Caco-2 (cell line): ENCODE measurements around the gene ATG4C. TPM values are rescaled to one million over a fixed set of nuclear protein-coding genes. Genes with fewer than 3 reads are reported as not detected.

Experiments
- BruUV-seq: library from RNA; stranded (reverse); fragments of 400-500 nt; replicated peaks from 2 replicates; lab custom pipeline; 2021; lab: Mats Ljungman, UMichigan
- CTCF ChIA-PET: fragments of 300-600 bp; sonication (Branson Sonifier 250); formaldehyde crosslinking; loops from one replicate; lab custom pipeline; 2022; ENCODE audit warnings: antibody characterized with exemption; lab: Charles Lee
- POLR2A ChIA-PET: fragments of 300-600 bp; sonication (Branson Sonifier 250); formaldehyde crosslinking; loops from one replicate; lab custom pipeline; 2022; ENCODE audit warnings: antibody characterized with exemption; lab: Charles Lee
- DNase-seq, 2 experiments: peaks; one replicate each; pipeline versions ENCODE4 v3.0.0 to v3.0.0-alpha.2; 2020 to 2022
- H3K27me3 ChIP-seq: replicated peaks from 2 replicates; pipeline ENCODE4 v1.6.0; 2011; ENCODE audit warnings: low read length; ENCODE audit not compliant: control insufficient read depth, insufficient read depth
- H3K36me3 ChIP-seq: 2 replicates; pipeline ENCODE4 v1.5.1; 2011; ENCODE audit warnings: low read length; ENCODE audit not compliant: control insufficient read depth, insufficient read depth
- H3K4me1 ChIP-seq: fragments of 250-450 bp; sonication (Bioruptor Pico); 2 replicates; pipeline ENCODE4 v1.5.1; 2020; ENCODE audit warnings: mild to moderate bottlenecking
- H3K4me3 ChIP-seq: 2 replicates; pipeline ENCODE4 v1.5.1; 2011; ENCODE audit warnings: low read depth, mild to moderate bottlenecking, control low read depth, low read length
- H3K9me3 ChIP-seq: fragments of 250-450 bp; sonication (Bioruptor Pico); 2 replicates; pipeline ENCODE4 v1.5.1; 2020; ENCODE audit warnings: mild to moderate bottlenecking, moderate library complexity
- H3K27ac Mint-ChIP-seq: one replicate; pipeline ENCODE4 v1.8.0; 2022; ENCODE audit warnings: mixed read lengths; ENCODE audit not compliant: unreplicated experiment
- H3K27me3 Mint-ChIP-seq: one replicate; pipeline ENCODE4 v1.8.0; 2022; ENCODE audit warnings: mixed read lengths; ENCODE audit not compliant: insufficient read depth, unreplicated experiment
- H3K36me3 Mint-ChIP-seq: one replicate; pipeline ENCODE4 v1.8.0; 2022; ENCODE audit warnings: mild to moderate bottlenecking, mixed read lengths; ENCODE audit not compliant: insufficient read depth, unreplicated experiment
- H3K4me1 Mint-ChIP-seq: one replicate; pipeline ENCODE4 v1.8.0; 2022; ENCODE audit warnings: low read depth, mixed read lengths; ENCODE audit not compliant: unreplicated experiment
- H3K4me3 Mint-ChIP-seq: one replicate; pipeline ENCODE4 v1.8.0; 2022; ENCODE audit warnings: mild to moderate bottlenecking, moderate library complexity, mixed read lengths; ENCODE audit not compliant: unreplicated experiment
- H3K9me3 Mint-ChIP-seq: one replicate; pipeline ENCODE4 v1.8.0; 2022; ENCODE audit warnings: mixed read lengths; ENCODE audit not compliant: unreplicated experiment
- CTCF ChIP-seq, 2 experiments: fragments of 200-600 bp in 1 of 2; IDR thresholded peaks; 1 replicate in 1 of 2; 2 replicates in 1 of 2; pipeline versions ENCODE4 v1.5.1 to v1.8.0; 2011 to 2022; ENCODE audit warnings: antibody characterized with exemption in 1 of 2, control low read depth in 1 of 2, inconsistent platforms in 1 of 2, low read depth in 1 of 2, low read length in 1 of 2, mild to moderate bottlenecking in 1 of 2, moderate library complexity in 1 of 2; ENCODE audit not compliant: insufficient read depth in 1 of 2, severe bottlenecking in 1 of 2, unreplicated experiment in 1 of 2
- intact Hi-C: fragments of 100-400 bp; cut with micrococcal nuclease; formaldehyde crosslinking; loops from one replicate; pipeline ENCODE4 v1.10.0; 2022; ENCODE audit not compliant: unreplicated experiment
- total RNA-seq: library from RNA; stranded (reverse); gene quantifications from 2 replicates; pipeline ENCODE4 v1.2.3, GENCODE V29; 2022

The ATG4C gene
- total RNA-seq, 1 experiment from 2014 or later, result 7.4 TPM

- no peaks in the 10 kb centered on the region for H3K9me3 ChIP-seq
- no peak for DNase-seq
- peaks cover 4% of the 10 kb centered on the region for H3K4me1 ChIP-seq
- Mint-ChIP-seq H3K9me3 (peaks cover 17% of the 10 kb centered on the region), H3K4me1 (peaks cover 9% of the 10 kb centered on the region), H3K27me3 (no peaks in the 10 kb centered on the region), H3K27ac (no peak overlapping the region), H3K4me3 (no peak overlapping the region), H3K36me3 (no peaks in the 10 kb centered on the region)
- POLR2A ChIA-PET, result no interaction called here
- CTCF ChIA-PET, result no interaction called here
- intact Hi-C loops, result no loop called here
- BruUV-seq, result no TSS peak
- TF ChIP-seq CTCF (IDR thresholded peaks at IDR 0.05; ENCODE audit: insufficient read depth in 1 of 2, low read depth in 1 of 2, low read length in 1 of 2, severe bottlenecking in 1 of 2, unreplicated experiment in 1 of 2), result no peak
- no peak overlapping the region for H3K4me3 ChIP-seq
- no peaks in the 10 kb centered on the region for H3K36me3 ChIP-seq
- no peaks in the 10 kb centered on the region for H3K27me3 ChIP-seq
Observed at GRCh38 chr1:62772607-62773295, 11.2 kb upstream of the ATG4C start.

- Histone ChIP-seq H3K36me3 (no peaks in the 10 kb centered on the region), H3K4me3 (no peak overlapping the region), H3K9me3 (no peaks in the 10 kb centered on the region), H3K4me1 (peaks cover 14% of the 10 kb centered on the region), H3K27me3 (no peaks in the 10 kb centered on the region)
- no peak for TF ChIP-seq CTCF (IDR thresholded peaks at IDR 0.05; ENCODE audit: insufficient read depth in 1 of 2, low read depth in 1 of 2, low read length in 1 of 2, severe bottlenecking in 1 of 2, unreplicated experiment in 1 of 2)
- Mint-ChIP-seq H3K9me3 (peaks cover 17% of the 10 kb centered on the region), H3K4me1 (peaks cover 16% of the 10 kb centered on the region), H3K4me3 (no peak overlapping the region), H3K27me3 (no peaks in the 10 kb centered on the region), H3K36me3 (no peaks in the 10 kb centered on the region), H3K27ac (no peak overlapping the region)
- DNase-seq, result no peak
- BruUV-seq, result no TSS peak
- intact Hi-C loops, result no loop called here
- ChIA-PET POLR2A (no interaction called here), CTCF (no interaction called here)
Observed at GRCh38 chr1:62774006-62774405, 9.9 kb upstream of the ATG4C start.

- intact Hi-C loops, result no loop called here
- TF ChIP-seq CTCF (IDR thresholded peaks at IDR 0.05; ENCODE audit: insufficient read depth in 1 of 2, low read depth in 1 of 2, low read length in 1 of 2, severe bottlenecking in 1 of 2, unreplicated experiment in 1 of 2), result no peak
- DNase-seq, result no peak
- H3K36me3 Mint-ChIP-seq, result no peaks in the 10 kb centered on the region
- no peak overlapping the region for H3K4me3 ChIP-seq
- H3K36me3 ChIP-seq, result no peaks in the 10 kb centered on the region
- peaks cover 16% of the 10 kb centered on the region for H3K4me1 Mint-ChIP-seq
- H3K27me3 ChIP-seq, result no peaks in the 10 kb centered on the region
- H3K9me3 ChIP-seq, result no peaks in the 10 kb centered on the region
- POLR2A ChIA-PET, result no interaction called here
- no peak overlapping the region for H3K4me3 Mint-ChIP-seq
- peaks cover 17% of the 10 kb centered on the region for H3K9me3 Mint-ChIP-seq
- H3K27ac Mint-ChIP-seq, result no peak overlapping the region
- CTCF ChIA-PET, result no interaction called here
- peaks cover 14% of the 10 kb centered on the region for H3K4me1 ChIP-seq
- BruUV-seq, result no TSS peak
- no peaks in the 10 kb centered on the region for H3K27me3 Mint-ChIP-seq
Observed at GRCh38 chr1:62774971-62775595, 8.8 kb upstream of the ATG4C start.
